Adrenal gland (tissue), 5 donors: ENCODE measurements around the gene TMOD4.

Source experiments
- POLR2A ChIP-seq, 2 donors: fragments of 450-650 bp; IDR thresholded peaks; one replicate each; pipeline ENCODE4 v1.6.1; 2017; ENCODE audit warnings: antibody characterized with exemption in 2 of 2, mild to moderate bottlenecking in 2 of 2, moderate library complexity in 1 of 2
- TF ChIP-seq, protein P1 (sequence below), 6 experiments: fragments of 450-650 bp in 4 of 6; fragments of 200-600 bp in 2 of 6; sonication (generic) in 1 of 6; IDR thresholded peaks; 1 replicate in 5 of 6; 2 replicates in 1 of 6; pipeline versions ENCODE4 v1.5.1 to v1.8.0; 2016 to 2021; ENCODE audit warnings: antibody characterized with exemption in 6 of 6, mild to moderate bottlenecking in 2 of 6, moderate library complexity in 1 of 6
- donor health status: DM: no; HTN: no; CAD: no.

GRCh38 chr1:151131701-151132334 is 44.0 kb downstream of the TMOD4 start:
- TF ChIP-seq, protein P1, sequence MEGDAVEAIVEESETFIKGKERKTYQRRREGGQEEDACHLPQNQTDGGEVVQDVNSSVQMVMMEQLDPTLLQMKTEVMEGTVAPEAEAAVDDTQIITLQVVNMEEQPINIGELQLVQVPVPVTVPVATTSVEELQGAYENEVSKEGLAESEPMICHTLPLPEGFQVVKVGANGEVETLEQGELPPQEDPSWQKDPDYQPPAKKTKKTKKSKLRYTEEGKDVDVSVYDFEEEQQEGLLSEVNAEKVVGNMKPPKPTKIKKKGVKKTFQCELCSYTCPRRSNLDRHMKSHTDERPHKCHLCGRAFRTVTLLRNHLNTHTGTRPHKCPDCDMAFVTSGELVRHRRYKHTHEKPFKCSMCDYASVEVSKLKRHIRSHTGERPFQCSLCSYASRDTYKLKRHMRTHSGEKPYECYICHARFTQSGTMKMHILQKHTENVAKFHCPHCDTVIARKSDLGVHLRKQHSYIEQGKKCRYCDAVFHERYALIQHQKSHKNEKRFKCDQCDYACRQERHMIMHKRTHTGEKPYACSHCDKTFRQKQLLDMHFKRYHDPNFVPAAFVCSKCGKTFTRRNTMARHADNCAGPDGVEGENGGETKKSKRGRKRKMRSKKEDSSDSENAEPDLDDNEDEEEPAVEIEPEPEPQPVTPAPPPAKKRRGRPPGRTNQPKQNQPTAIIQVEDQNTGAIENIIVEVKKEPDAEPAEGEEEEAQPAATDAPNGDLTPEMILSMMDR (IDR thresholded peaks at IDR 0.05) = no peak
- no peak for TF ChIP-seq POLR2A (IDR thresholded peaks at IDR 0.05)
